ENCODE data around the gene ARHGAP11A.

Gene ARHGAP11A

GRCh38 chr15:32682569-32682968 is 67.3 kb downstream of the ARHGAP11A start:
- TF ChIP-seq CTCF (IDR thresholded peaks at IDR 0.05; ENCODE audit: low read depth, low read length), result no peak
- Histone ChIP-seq H3K36me3 (no peaks in the 10 kb centered on the region), H3K9me3 (ENCODE audit: severe bottlenecking) (no peaks in the 10 kb centered on the region), H3K4me3 (ENCODE audit: low read depth, low read length) (no peak overlapping the region), H3K27me3 (ENCODE audit: insufficient read depth, low read depth, severe bottlenecking) (no peaks in the 10 kb centered on the region), H3K27ac (no peak overlapping the region)
- no peak for DNase-seq

DNA sequence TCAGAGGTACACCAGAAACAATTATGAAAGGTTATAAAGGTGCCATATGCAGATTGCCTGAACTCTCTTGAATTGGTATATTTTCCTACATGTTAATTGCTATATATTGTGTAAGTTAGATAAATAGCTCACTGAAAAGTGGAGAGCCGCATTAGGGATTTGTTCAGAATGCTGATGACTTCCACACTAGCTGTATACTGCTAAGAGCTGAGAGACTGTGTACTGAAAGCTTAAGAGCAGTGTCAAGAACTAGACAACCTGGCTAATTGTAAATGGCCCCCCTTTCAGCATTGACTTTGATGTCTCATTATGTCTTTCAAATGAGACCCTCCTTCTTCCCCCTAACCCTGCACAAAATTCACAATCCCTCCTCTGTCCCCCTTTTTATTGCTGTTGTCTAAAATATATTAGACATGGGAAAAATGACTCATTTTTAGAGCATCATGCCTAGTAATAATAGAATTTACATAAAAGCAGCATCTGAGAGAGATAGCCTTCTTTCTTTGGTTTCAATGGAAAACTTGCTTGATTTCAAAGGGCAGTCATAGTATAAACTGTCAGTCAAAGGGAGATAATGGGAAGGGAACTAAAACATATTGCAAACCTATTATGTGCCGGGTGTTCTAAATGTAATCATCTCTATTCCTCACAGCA is 67.8 kb downstream of the ARHGAP11A start:
- TF ChIP-seq CTCF (IDR thresholded peaks at IDR 0.05; ENCODE audit: low read depth, low read length), result no peak
- no peak for DNase-seq
- Histone ChIP-seq H3K4me3 (ENCODE audit: low read depth, low read length) (no peak overlapping the region), H3K9me3 (ENCODE audit: severe bottlenecking) (no peaks in the 10 kb centered on the region), H3K27me3 (ENCODE audit: insufficient read depth, low read depth, severe bottlenecking) (no peaks in the 10 kb centered on the region), H3K36me3 (no peaks in the 10 kb centered on the region), H3K27ac (no peak overlapping the region)

- no peaks in the 10 kb centered on the region for H3K27me3 ChIP-seq (ENCODE audit: insufficient read depth, low read depth, severe bottlenecking)
- no peak for DNase-seq
- H3K4me3 ChIP-seq (ENCODE audit: low read depth, low read length), result no peak overlapping the region
- H3K9me3 ChIP-seq (ENCODE audit: severe bottlenecking), result no peaks in the 10 kb centered on the region
- H3K36me3 ChIP-seq, result no peaks in the 10 kb centered on the region
- H3K27ac ChIP-seq, result no peak overlapping the region
- TF ChIP-seq CTCF (IDR thresholded peaks at IDR 0.05; ENCODE audit: low read depth, low read length), result no peak
Measured at GRCh38 chr15:32683906-32684584, 68.7 kb downstream of the ARHGAP11A start.

- no peak for DNase-seq
- no peak overlapping the region for H3K4me3 ChIP-seq (ENCODE audit: low read depth, low read length)
- no peaks in the 10 kb centered on the region for H3K36me3 ChIP-seq
- no peak overlapping the region for H3K27ac ChIP-seq
- H3K9me3 ChIP-seq (ENCODE audit: severe bottlenecking), result no peaks in the 10 kb centered on the region
- no peaks in the 10 kb centered on the region for H3K27me3 ChIP-seq (ENCODE audit: insufficient read depth, low read depth, severe bottlenecking)
- TF ChIP-seq CTCF (IDR thresholded peaks at IDR 0.05; ENCODE audit: low read depth, low read length), result no peak
Measured at GRCh38 chr15:32685576-32685975, 70.3 kb downstream of the ARHGAP11A start.

DNA sequence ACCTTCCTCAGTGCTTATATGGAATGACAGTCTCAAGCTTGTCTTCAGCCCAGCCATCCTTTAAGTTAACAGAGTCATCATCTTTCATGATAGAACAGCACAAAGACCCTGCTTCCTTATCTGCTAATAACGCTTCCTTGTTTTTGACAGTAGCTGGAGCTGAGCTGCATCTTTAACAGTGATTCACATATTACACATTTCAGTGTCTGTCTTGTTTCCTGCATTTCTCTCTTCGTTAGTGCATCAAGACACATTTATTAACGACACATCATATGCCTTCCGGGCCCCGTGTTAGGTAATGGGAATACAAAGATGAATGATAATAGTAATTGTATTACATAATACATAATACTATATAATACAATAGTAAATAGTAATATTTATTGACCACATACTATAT is 72.3 kb downstream of the ARHGAP11A start:
- no peak for TF ChIP-seq CTCF (IDR thresholded peaks at IDR 0.05; ENCODE audit: low read depth, low read length)
- DNase-seq, result no peak
- no peak overlapping the region for H3K27ac ChIP-seq

More for the DNA sequence above, 72.3 kb downstream of the ARHGAP11A start:
- Histone ChIP-seq H3K4me3 (ENCODE audit: low read depth, low read length) (no peak overlapping the region), H3K9me3 (ENCODE audit: severe bottlenecking) (no peaks in the 10 kb centered on the region), H3K27me3 (ENCODE audit: insufficient read depth, low read depth, severe bottlenecking) (no peaks in the 10 kb centered on the region), H3K36me3 (no peaks in the 10 kb centered on the region)

Measured in WERI-Rb-1 (cell line).